Measurements from ENCODE around the gene SLC38A5. TPM values are rescaled to one million over a fixed set of nuclear protein-coding genes. Genes with fewer than 3 reads are reported as not detected.

Gene SLC38A5
- total RNA-seq, 1 experiment from 2014 or later = 0.46 TPM

DNA sequence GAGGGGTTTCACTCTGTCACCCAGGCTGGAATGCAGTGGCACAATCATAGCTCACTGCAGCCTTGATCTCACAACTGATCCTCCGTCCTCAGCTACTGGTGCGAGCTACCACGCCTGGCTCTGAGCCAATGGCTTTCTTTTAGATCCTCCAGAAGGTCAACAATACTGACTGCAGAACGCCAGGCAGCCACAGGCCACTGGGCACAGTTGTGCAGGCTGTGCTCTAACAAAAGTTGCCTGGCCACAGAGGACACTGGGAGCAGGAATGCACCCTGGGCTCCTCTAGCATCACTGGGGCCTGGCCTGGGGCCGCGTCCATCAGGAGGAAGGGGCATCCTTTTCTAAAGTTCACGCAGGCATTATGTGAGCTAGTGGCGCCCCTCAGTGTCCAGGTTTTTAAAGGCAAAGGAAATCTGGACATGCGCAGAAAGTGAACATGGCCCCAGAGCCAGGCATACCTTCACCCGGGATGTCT lies 23.9 kb upstream of the SLC38A5 start:
- intact Hi-C loops (cut with micrococcal nuclease; ENCODE audit: unreplicated experiment) = no loop called here

DNA sequence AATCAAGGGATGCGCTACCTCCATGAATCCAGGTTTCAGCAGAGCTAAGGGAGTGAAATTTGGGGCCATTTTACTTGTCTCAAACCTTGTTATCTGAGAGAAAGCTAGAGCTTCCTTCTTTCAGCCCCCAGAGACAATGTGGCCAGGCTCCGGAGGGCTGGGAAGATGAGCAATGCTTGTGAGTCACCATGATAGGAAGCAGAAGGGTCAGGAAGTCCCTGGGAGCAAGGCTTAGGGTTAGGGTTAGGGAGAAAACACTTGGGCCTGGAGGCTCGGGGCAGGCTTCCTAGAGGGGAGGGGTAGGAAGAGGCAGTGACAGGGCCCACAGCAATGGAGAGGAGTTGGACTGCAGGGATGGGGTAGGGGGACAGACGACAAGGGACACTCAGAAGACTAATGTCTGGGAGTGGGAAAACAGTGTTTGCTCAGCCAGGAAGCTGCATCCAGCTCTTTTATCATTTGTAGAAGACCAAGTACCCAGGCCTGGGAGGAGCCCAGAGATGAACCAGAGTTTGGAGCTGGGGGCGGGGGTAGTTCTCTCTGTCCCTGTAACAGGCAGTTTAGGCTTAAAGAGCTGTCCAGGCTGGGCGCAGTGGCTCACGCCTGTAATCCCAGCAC lies 22.3 kb upstream of the SLC38A5 start:
- CTCF ChIA-PET = no interaction called here
- no peak overlapping the region for H2AFZ ChIP-seq
- no peaks in the 10 kb centered on the region for H3K27me3 ChIP-seq (ENCODE audit: insufficient read depth, low read depth)
- POLR2A ChIA-PET (ENCODE audit: unreplicated experiment) = no interaction called here
- peak overlapping the region; percentile 43 for H3K27ac ChIP-seq
- peaks cover 24% of the 10 kb centered on the region for H3K4me1 ChIP-seq (replicated peaks; ENCODE audit: insufficient read depth)
- H3K4me3 ChIP-seq = no peak overlapping the region
- BruUV-seq (replicated peaks) = no TSS peak
- intact Hi-C loops (cut with micrococcal nuclease; ENCODE audit: unreplicated experiment) = no loop called here
- no peaks in the 10 kb centered on the region for H3K9me3 ChIP-seq (ENCODE audit: insufficient read depth, low read depth)
- no peaks in the 10 kb centered on the region for H3K9me2 ChIP-seq (ENCODE audit: insufficient read depth)
- peaks cover 21% of the 10 kb centered on the region; the same call in 1 of the 2 replicates for H3F3A ChIP-seq (ENCODE audit: insufficient read depth, low read depth)
- no peak overlapping the region for H3K4me2 ChIP-seq
- DNase-seq = no peak
- H4K20me1 ChIP-seq (ENCODE audit: insufficient read depth) = no peaks in the 10 kb centered on the region
- no peaks in the 10 kb centered on the region for H3K79me2 ChIP-seq (ENCODE audit: low read depth)
- TF ChIP-seq, protein P1, sequence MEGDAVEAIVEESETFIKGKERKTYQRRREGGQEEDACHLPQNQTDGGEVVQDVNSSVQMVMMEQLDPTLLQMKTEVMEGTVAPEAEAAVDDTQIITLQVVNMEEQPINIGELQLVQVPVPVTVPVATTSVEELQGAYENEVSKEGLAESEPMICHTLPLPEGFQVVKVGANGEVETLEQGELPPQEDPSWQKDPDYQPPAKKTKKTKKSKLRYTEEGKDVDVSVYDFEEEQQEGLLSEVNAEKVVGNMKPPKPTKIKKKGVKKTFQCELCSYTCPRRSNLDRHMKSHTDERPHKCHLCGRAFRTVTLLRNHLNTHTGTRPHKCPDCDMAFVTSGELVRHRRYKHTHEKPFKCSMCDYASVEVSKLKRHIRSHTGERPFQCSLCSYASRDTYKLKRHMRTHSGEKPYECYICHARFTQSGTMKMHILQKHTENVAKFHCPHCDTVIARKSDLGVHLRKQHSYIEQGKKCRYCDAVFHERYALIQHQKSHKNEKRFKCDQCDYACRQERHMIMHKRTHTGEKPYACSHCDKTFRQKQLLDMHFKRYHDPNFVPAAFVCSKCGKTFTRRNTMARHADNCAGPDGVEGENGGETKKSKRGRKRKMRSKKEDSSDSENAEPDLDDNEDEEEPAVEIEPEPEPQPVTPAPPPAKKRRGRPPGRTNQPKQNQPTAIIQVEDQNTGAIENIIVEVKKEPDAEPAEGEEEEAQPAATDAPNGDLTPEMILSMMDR (conservative IDR thresholded peaks at IDR 0.05) = no peak
- TF ChIP-seq EZH2 (IDR thresholded peaks at IDR 0.05; ENCODE audit: low read depth) = no peak
- H3K36me3 ChIP-seq (ENCODE audit: low read depth) = no peaks in the 10 kb centered on the region

More for the DNA sequence above, 23.9 kb upstream of the SLC38A5 start:
- no peak overlapping the region for H3K27ac ChIP-seq
- H3K4me1 ChIP-seq (replicated peaks; ENCODE audit: insufficient read depth) = peaks cover 12% of the 10 kb centered on the region; the same call in 1 of the 2 replicates
- no peak overlapping the region for H3K4me3 ChIP-seq
- H3K27me3 ChIP-seq (ENCODE audit: insufficient read depth, low read depth) = no peaks in the 10 kb centered on the region
- H2AFZ ChIP-seq = no peak overlapping the region
- no peak for TF ChIP-seq EZH2 (IDR thresholded peaks at IDR 0.05; ENCODE audit: low read depth)
- TF ChIP-seq, protein P1 (conservative IDR thresholded peaks at IDR 0.05) = peak; percentile 32; the same call in 1 of the 2 replicates
- no peaks in the 10 kb centered on the region for H3K79me2 ChIP-seq (ENCODE audit: low read depth)
- H3K36me3 ChIP-seq (ENCODE audit: low read depth) = no peaks in the 10 kb centered on the region
- H3K9me3 ChIP-seq (ENCODE audit: insufficient read depth, low read depth) = no peaks in the 10 kb centered on the region
- no peak overlapping the region for H3K4me2 ChIP-seq
- no peaks in the 10 kb centered on the region for H4K20me1 ChIP-seq (ENCODE audit: insufficient read depth)
- no peaks in the 10 kb centered on the region for H3K9me2 ChIP-seq (ENCODE audit: insufficient read depth)
- peaks cover 17% of the 10 kb centered on the region; the same call in 1 of the 2 replicates for H3F3A ChIP-seq (ENCODE audit: insufficient read depth, low read depth)
- ChIA-PET CTCF (no interaction called here), POLR2A (ENCODE audit: unreplicated experiment) (no interaction called here)
- no peak for DNase-seq
- BruUV-seq (replicated peaks) = no TSS peak

DNA sequence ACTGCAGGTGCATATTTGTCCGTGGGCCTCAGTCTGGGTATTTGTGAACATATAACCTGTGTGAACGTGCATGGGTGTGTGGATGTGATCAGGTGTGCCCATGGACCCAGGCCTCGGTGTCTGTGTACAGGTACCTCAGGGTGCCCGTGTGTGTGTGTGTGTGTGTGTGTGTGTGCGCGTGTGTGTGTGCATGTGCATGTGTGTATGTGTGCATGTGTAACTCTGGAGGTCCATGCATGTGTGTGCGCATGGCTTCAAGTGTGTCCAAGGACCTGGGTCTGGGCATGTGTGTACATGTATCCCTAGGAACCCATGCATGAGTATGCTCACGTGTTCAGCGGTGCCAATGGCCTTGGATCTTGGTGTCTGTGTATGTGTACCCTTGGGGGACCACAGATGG lies 21.7 kb upstream of the SLC38A5 start:
- POLR2A ChIA-PET (ENCODE audit: unreplicated experiment) = no interaction called here
- H3K27ac ChIP-seq = 0 out of 2 replicates have a peak overlapping the region, but pooled peaks have one; percentile 43

More for the DNA sequence above, 21.7 kb upstream of the SLC38A5 start:
- intact Hi-C loops (cut with micrococcal nuclease; ENCODE audit: unreplicated experiment) = no loop called here
- Histone ChIP-seq H3K27me3 (ENCODE audit: insufficient read depth, low read depth) (no peaks in the 10 kb centered on the region), H3K79me2 (ENCODE audit: low read depth) (no peaks in the 10 kb centered on the region), H3K9me3 (ENCODE audit: insufficient read depth, low read depth) (no peaks in the 10 kb centered on the region), H2AFZ (no peak overlapping the region), H3K36me3 (ENCODE audit: low read depth) (no peaks in the 10 kb centered on the region), H3K4me2 (no peak overlapping the region), H3F3A (ENCODE audit: insufficient read depth, low read depth) (peaks cover 23% of the 10 kb centered on the region; the same call in 1 of the 2 replicates), H3K9me2 (ENCODE audit: insufficient read depth) (no peaks in the 10 kb centered on the region), H3K4me1 (replicated peaks; ENCODE audit: insufficient read depth) (peaks cover 27% of the 10 kb centered on the region), H4K20me1 (ENCODE audit: insufficient read depth) (no peaks in the 10 kb centered on the region), H3K4me3 (no peak overlapping the region)
- CTCF ChIA-PET = no interaction called here
- no TSS peak for BruUV-seq (replicated peaks)
- TF ChIP-seq, protein P1 (conservative IDR thresholded peaks at IDR 0.05) = no peak
- no peak for TF ChIP-seq EZH2 (IDR thresholded peaks at IDR 0.05; ENCODE audit: low read depth)
- DNase-seq = no peak

Data from PC-9 (cell line).